HEK293 (cell line): ENCODE measurements around the gene CLCNKA.

Experiments
- CTCF ChIA-PET: fragments of 350-600 bp; formaldehyde crosslinking; extraction: SDS; loops from one replicate; lab custom pipeline; 2021; ENCODE audit warnings: antibody characterized with exemption; lab: Yijun Ruan, JAX
- POLR2A ChIA-PET: fragments of 300-600 bp; formaldehyde crosslinking; extraction: SDS; loops from one replicate; lab custom pipeline; 2020; ENCODE audit warnings: antibody characterized with exemption, inconsistent platforms; lab: Yijun Ruan, JAX
- H3K27ac ChIP-seq: fragments of 200-500 bp; sonication (Bioruptor generic); 2 replicates; pipeline ENCODE4 v1.5.1; 2014; ENCODE audit warnings: low read depth, low read length, control low read depth, inconsistent platforms; ENCODE audit errors: extremely low read depth
- H3K36me3 ChIP-seq, 2 experiments: fragments of 200-500 bp in 1 of 2; sonication (Bioruptor generic) in 1 of 2; 1 replicate in 1 of 2; 2 replicates in 1 of 2; pipeline ENCODE4 v1.5.1; 2014 to 2017; ENCODE audit warnings: inconsistent platforms in 2 of 2, low read length in 2 of 2; ENCODE audit not compliant: control insufficient read depth in 2 of 2, insufficient read depth in 1 of 2
- H3K4me1 ChIP-seq: fragments of 200-500 bp; sonication (Bioruptor generic); 2 replicates; pipeline ENCODE4 v1.5.1; 2014; ENCODE audit warnings: mild to moderate bottlenecking, low read length, inconsistent platforms; ENCODE audit not compliant: control insufficient read depth, insufficient read depth
- H3K4me3 ChIP-seq: 2 replicates; pipeline ENCODE4 v1.5.1; 2011; ENCODE audit warnings: low read depth, mild to moderate bottlenecking, control low read depth, low read length, moderate library complexity
- H3K9me3 ChIP-seq: fragments of 200-500 bp; sonication (Bioruptor generic); 2 replicates; pipeline ENCODE4 v1.5.1; 2014; ENCODE audit warnings: low read depth, low read length, inconsistent platforms; ENCODE audit not compliant: control insufficient read depth, insufficient read depth
- ATF2 ChIP-seq: fragments of 450-650 bp; formaldehyde crosslinking; IDR thresholded peaks from 2 replicates; pipeline ENCODE4 v1.5.1; 2016; ENCODE audit warnings: missing biosample characterization, missing genetic modification characterization, low read depth
- EGR2 ChIP-seq: fragments of 450-650 bp; formaldehyde crosslinking; IDR thresholded peaks from 2 replicates; pipeline ENCODE4 v1.5.1; 2016; ENCODE audit warnings: low read depth, missing biosample characterization, missing genetic modification characterization
- KLF1 ChIP-seq: fragments of 450-650 bp; formaldehyde crosslinking; IDR thresholded peaks from 2 replicates; pipeline ENCODE4 v1.5.1; 2016; ENCODE audit warnings: missing biosample characterization, missing genetic modification characterization
- PATZ1 ChIP-seq: fragments of 450-650 bp; formaldehyde crosslinking; IDR thresholded peaks from 2 replicates; pipeline ENCODE4 v1.5.1; 2016; ENCODE audit warnings: missing biosample characterization, missing genetic modification characterization
- SP7 ChIP-seq: fragments of 450-650 bp; formaldehyde crosslinking; IDR thresholded peaks from 2 replicates; pipeline ENCODE4 v1.5.1; 2016; ENCODE audit warnings: missing biosample characterization, missing genetic modification characterization
- YY2 ChIP-seq: fragments of 450-650 bp; formaldehyde crosslinking; IDR thresholded peaks from 2 replicates; pipeline ENCODE4 v1.5.1; 2016; ENCODE audit warnings: missing biosample characterization, missing genetic modification characterization
- ZBTB17 ChIP-seq: fragments of 450-650 bp; formaldehyde crosslinking; IDR thresholded peaks from 2 replicates; pipeline ENCODE4 v1.5.1; 2016; ENCODE audit warnings: missing biosample characterization, missing genetic modification characterization
- ZFHX2 ChIP-seq: fragments of 450-650 bp; formaldehyde crosslinking; conservative IDR thresholded peaks from 2 replicates; pipeline ENCODE4 v1.5.1; 2016; ENCODE audit warnings: missing biosample characterization, missing genetic modification characterization
- ZIC2 ChIP-seq: fragments of 450-650 bp; formaldehyde crosslinking; IDR thresholded peaks from 2 replicates; pipeline ENCODE4 v1.5.1; 2016; ENCODE audit warnings: missing biosample characterization, missing genetic modification characterization
- ZNF16 ChIP-seq: fragments of 450-650 bp; formaldehyde crosslinking; IDR thresholded peaks from 2 replicates; pipeline ENCODE4 v1.5.1; 2016; ENCODE audit warnings: low read depth, missing biosample characterization, missing genetic modification characterization
- ZNF2 ChIP-seq: fragments of 450-650 bp; formaldehyde crosslinking; IDR thresholded peaks from 2 replicates; pipeline ENCODE4 v1.5.1; 2016; ENCODE audit warnings: missing biosample characterization, missing genetic modification characterization
- TF ChIP-seq, protein P1 (sequence below): fragments of 450-650 bp; formaldehyde crosslinking; IDR thresholded peaks from 2 replicates; pipeline ENCODE4 v1.5.1; 2016; ENCODE audit warnings: missing biosample characterization, missing genetic modification characterization
- TF ChIP-seq, protein P2 (sequence below): fragments of 450-650 bp; formaldehyde crosslinking; IDR thresholded peaks from 2 replicates; pipeline ENCODE4 v1.5.1; 2017; ENCODE audit warnings: missing biosample characterization, mild to moderate bottlenecking, missing genetic modification characterization, moderate library complexity
- TF ChIP-seq, protein P3 (sequence below): fragments of 450-650 bp; formaldehyde crosslinking; IDR thresholded peaks from 2 replicates; pipeline ENCODE4 v1.5.1; 2016; ENCODE audit warnings: missing biosample characterization, missing genetic modification characterization
- TF ChIP-seq, protein P4 (sequence below): fragments of 450-650 bp; formaldehyde crosslinking; IDR thresholded peaks from 2 replicates; pipeline ENCODE4 v1.5.1; 2017; ENCODE audit warnings: missing biosample characterization, missing genetic modification characterization
- TF ChIP-seq, protein P5 (sequence below): fragments of 450-650 bp; formaldehyde crosslinking; IDR thresholded peaks from 2 replicates; pipeline ENCODE4 v1.5.1; 2016; ENCODE audit warnings: missing biosample characterization, missing genetic modification characterization

CLCNKA gene

GRCh38 chr1:16082283-16083038 lies 60.6 kb downstream of the CLCNKA start:
- Histone ChIP-seq H3K9me3 (no peaks in the 10 kb centered on the region), H3K27ac (no peak overlapping the region), H3K4me3 (no peak overlapping the region), H3K4me1 (no peaks in the 10 kb centered on the region), H3K36me3 (no peaks in the 10 kb centered on the region)
- POLR2A ChIA-PET, result interaction anchor here (0.7 to 3.0 kb wide), 8 partner anchors 31 to 307 kb away, joined by 3 to 9 read pairs (median 4); no protein-coding TSS in a partner anchor
- CTCF ChIA-PET, result interaction anchor here (0.5 to 9.7 kb wide), 46 partner anchors 9 to 539 kb away, joined by 3 to 427 read pairs (median 5); partner anchors contain the start of genes EPHA2 and FAM131C
- TF ChIP-seq YY2 (tag by site-specific recombination) (no peak), ZNF16 (tag by site-specific recombination) (peak; percentile 78), ZBTB17 (tag by site-specific recombination) (0 out of 2 replicates have a peak, but pooled peaks have one; percentile 28), ATF2 (tag by site-specific recombination) (no peak), SP7 (tag by site-specific recombination) (peak; percentile 36; the same call in 1 of the 2 replicates), ZIC2 (tag by site-specific recombination) (0 out of 2 replicates have a peak, but pooled peaks have one; percentile 11), PATZ1 (tag by site-specific recombination) (0 out of 2 replicates have a peak, but pooled peaks have one; percentile 27)
- TF ChIP-seq, protein P1, sequence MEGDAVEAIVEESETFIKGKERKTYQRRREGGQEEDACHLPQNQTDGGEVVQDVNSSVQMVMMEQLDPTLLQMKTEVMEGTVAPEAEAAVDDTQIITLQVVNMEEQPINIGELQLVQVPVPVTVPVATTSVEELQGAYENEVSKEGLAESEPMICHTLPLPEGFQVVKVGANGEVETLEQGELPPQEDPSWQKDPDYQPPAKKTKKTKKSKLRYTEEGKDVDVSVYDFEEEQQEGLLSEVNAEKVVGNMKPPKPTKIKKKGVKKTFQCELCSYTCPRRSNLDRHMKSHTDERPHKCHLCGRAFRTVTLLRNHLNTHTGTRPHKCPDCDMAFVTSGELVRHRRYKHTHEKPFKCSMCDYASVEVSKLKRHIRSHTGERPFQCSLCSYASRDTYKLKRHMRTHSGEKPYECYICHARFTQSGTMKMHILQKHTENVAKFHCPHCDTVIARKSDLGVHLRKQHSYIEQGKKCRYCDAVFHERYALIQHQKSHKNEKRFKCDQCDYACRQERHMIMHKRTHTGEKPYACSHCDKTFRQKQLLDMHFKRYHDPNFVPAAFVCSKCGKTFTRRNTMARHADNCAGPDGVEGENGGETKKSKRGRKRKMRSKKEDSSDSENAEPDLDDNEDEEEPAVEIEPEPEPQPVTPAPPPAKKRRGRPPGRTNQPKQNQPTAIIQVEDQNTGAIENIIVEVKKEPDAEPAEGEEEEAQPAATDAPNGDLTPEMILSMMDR (tag by site-specific recombination), result peak; percentile 83
- TF ChIP-seq, protein P2, sequence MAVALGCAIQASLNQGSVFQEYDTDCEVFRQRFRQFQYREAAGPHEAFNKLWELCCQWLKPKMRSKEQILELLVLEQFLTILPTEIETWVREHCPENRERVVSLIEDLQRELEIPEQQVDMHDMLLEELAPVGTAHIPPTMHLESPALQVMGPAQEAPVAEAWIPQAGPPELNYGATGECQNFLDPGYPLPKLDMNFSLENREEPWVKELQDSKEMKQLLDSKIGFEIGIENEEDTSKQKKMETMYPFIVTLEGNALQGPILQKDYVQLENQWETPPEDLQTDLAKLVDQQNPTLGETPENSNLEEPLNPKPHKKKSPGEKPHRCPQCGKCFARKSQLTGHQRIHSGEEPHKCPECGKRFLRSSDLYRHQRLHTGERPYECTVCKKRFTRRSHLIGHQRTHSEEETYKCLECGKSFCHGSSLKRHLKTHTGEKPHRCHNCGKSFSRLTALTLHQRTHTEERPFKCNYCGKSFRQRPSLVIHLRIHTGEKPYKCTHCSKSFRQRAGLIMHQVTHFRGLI (tag by site-specific recombination), result 0 out of 2 replicates have a peak, but pooled peaks have one; percentile 14
- TF ChIP-seq, protein P3, sequence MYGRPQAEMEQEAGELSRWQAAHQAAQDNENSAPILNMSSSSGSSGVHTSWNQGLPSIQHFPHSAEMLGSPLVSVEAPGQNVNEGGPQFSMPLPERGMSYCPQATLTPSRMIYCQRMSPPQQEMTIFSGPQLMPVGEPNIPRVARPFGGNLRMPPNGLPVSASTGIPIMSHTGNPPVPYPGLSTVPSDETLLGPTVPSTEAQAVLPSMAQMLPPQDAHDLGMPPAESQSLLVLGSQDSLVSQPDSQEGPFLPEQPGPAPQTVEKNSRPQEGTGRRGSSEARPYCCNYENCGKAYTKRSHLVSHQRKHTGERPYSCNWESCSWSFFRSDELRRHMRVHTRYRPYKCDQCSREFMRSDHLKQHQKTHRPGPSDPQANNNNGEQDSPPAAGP, result 0 out of 2 replicates have a peak, but pooled peaks have one; percentile 45

GRCh38 chr1:16083486-16083885 lies 61.6 kb downstream of the CLCNKA start:
- ChIA-PET POLR2A (interaction anchor here (1.3 to 3.0 kb wide), 3 partner anchors 30 to 105 kb away, joined by 3 to 9 read pairs (median 5); no protein-coding TSS in a partner anchor), CTCF (interaction anchor here (0.6 to 9.7 kb wide), 18 partner anchors 10 to 537 kb away, joined by 3 to 427 read pairs (median 16); partner anchors contain the start of genes EPHA2 and FAM131C)
- TF ChIP-seq ZNF2 (tag by site-specific recombination), result no peak
- peak; percentile 85 for TF ChIP-seq ZFHX2 (tag by site-specific recombination)
- peak; percentile 85 for TF ChIP-seq KLF1
- TF ChIP-seq, protein P4, sequence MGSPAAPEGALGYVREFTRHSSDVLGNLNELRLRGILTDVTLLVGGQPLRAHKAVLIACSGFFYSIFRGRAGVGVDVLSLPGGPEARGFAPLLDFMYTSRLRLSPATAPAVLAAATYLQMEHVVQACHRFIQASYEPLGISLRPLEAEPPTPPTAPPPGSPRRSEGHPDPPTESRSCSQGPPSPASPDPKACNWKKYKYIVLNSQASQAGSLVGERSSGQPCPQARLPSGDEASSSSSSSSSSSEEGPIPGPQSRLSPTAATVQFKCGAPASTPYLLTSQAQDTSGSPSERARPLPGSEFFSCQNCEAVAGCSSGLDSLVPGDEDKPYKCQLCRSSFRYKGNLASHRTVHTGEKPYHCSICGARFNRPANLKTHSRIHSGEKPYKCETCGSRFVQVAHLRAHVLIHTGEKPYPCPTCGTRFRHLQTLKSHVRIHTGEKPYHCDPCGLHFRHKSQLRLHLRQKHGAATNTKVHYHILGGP (tag by site-specific recombination), result no peak
- TF ChIP-seq, protein P5, sequence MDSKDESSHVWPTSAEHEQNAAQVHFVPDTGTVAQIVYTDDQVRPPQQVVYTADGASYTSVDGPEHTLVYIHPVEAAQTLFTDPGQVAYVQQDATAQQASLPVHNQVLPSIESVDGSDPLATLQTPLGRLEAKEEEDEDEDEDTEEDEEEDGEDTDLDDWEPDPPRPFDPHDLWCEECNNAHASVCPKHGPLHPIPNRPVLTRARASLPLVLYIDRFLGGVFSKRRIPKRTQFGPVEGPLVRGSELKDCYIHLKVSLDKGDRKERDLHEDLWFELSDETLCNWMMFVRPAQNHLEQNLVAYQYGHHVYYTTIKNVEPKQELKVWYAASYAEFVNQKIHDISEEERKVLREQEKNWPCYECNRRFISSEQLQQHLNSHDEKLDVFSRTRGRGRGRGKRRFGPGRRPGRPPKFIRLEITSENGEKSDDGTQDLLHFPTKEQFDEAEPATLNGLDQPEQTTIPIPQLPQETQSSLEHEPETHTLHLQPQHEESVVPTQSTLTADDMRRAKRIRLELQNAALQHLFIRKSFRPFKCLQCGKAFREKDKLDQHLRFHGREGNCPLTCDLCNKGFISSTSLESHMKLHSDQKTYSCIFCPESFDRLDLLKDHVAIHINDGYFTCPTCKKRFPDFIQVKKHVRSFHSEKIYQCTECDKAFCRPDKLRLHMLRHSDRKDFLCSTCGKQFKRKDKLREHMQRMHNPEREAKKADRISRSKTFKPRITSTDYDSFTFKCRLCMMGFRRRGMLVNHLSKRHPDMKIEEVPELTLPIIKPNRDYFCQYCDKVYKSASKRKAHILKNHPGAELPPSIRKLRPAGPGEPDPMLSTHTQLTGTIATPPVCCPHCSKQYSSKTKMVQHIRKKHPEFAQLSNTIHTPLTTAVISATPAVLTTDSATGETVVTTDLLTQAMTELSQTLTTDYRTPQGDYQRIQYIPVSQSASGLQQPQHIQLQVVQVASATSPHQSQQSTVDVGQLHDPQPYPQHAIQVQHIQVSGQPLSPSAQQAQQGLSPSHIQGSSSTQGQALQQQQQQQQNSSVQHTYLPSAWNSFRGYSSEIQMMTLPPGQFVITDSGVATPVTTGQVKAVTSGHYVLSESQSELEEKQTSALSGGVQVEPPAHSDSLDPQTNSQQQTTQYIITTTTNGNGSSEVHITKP (tag by site-specific recombination), result peak; percentile 52
- TF ChIP-seq EGR2 (tag by site-specific recombination), result peak; percentile 80
- no peak overlapping the region for H3K4me3 ChIP-seq
- no peaks in the 10 kb centered on the region for H3K9me3 ChIP-seq
- H3K27ac ChIP-seq, result no peak overlapping the region
- no peaks in the 10 kb centered on the region for H3K36me3 ChIP-seq
- H3K4me1 ChIP-seq, result no peaks in the 10 kb centered on the region
